ENCODE data around the gene SH3BGRL.
A peak's percentile ranks its signal among the peaks of the same experiment; 100 is the strongest.

The SH3BGRL gene

GRCh38 chrX:81201671-81202455 is at the start of gene SH3BGRL, which contains the start of gene HMGN5:
SH3BGRL (plus strand) TSS chrX:81202102; CDS start chrX:81202201, 99 bp downstream.
HMGN5 (minus strand) TSS chrX:81201913; CDS start chrX:81121549, 80,364 bp downstream.
- peak within 1 kb of the TSS; percentile 67 for H3K4me3 ChIP-seq (ENCODE audit: low read depth, low read length)
- peak; percentile 69 for DNase-seq (ENCODE audit: low read depth)

DNA sequence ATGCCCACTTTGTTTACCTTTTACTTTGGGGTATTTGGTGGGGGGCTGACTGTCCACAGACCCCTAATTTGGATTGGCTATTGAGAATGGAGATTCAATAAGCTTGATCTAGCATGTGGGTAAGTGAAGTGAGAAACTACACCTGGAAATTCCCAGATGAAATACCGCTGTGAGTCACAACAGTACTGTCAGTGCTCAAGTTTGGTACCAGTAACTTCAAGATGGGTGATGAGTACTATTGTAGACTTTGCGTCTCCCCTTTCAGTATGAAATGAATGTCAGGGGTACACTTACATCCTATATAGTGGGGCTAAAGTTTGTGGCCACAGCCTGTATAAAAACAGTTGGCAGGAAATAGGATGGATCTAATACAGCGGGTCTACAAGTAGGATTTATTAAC is 33.5 kb upstream of the SH3BGRL start:
- DNase-seq (ENCODE audit: low read depth) = no peak
- no peak overlapping the region for H3K4me3 ChIP-seq (ENCODE audit: low read depth, low read length)

DNA sequence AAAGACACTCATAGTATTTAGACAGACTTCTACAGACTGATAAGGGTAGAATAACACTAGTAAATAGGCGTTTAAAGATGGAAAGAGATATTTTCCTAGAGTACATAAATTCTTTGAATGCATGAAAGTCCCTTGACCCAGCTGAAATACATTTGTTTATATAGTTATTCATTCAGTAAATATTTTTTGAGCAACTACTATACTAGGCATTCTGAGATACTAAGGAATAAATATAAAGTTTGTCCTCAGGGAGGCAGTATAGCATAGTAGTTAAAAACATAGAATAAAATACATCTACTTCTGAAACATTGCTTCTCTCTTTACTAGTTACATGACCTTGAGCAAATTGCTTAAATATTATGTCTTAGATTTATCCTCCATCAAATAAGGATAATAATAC is 27.6 kb upstream of the SH3BGRL start:
- no peak overlapping the region for H3K4me3 ChIP-seq (ENCODE audit: low read depth, low read length)
- no peak for DNase-seq (ENCODE audit: low read depth)

DNA sequence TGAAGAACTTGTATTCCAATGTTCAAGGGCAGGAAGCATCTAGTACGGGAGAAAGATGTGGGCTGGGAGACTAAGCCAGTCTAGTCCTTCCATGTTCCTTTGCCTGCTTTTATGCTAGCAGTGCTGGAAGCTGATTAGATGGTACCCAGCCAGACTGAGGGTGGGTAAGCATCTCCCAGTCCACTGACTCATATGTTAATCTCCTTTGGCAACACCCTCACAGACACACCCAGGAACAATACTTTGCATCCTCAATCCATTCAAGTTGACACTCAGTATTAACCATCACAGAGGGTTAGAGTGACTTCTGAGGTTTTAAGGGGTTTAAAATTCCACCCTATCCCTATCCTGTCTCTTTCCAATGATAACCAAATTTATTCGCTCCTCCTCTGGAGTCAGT is 6.6 kb upstream of the SH3BGRL start:
- H3K4me3 ChIP-seq (ENCODE audit: low read depth, low read length) = no peak overlapping the region
- no peak for DNase-seq (ENCODE audit: low read depth)

DNA sequence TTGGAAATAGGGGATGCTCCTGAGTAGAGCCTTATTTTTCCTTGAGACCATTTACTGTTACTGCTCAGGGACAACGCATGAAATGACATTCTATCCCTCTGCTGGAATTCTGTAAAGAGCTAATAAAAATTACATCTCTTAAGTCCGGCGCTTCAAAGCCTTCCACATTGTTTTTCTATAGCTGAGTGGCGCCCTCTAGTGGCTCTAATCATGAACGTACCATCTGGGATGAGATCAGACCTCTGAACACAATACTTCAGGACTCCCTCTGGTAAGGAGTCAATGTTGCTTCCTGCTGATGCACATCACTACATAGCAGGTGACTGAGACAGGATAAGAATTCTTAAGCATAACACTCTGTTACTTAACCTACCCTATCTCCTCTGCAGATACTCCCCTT is 6.2 kb upstream of the SH3BGRL start:
- no peak for DNase-seq (ENCODE audit: low read depth)
- no peak overlapping the region for H3K4me3 ChIP-seq (ENCODE audit: low read depth, low read length)

- DNase-seq (ENCODE audit: low read depth) = no peak
- H3K4me3 ChIP-seq (ENCODE audit: low read depth, low read length) = peak overlapping the region; percentile 67
Observed at GRCh38 chrX:81201071-81201470, 831 bp upstream of the SH3BGRL start.

GRCh38 chrX:81202456-81202819 is 536 bp downstream of the SH3BGRL start:
- peak overlapping the region; percentile 67 for H3K4me3 ChIP-seq (ENCODE audit: low read depth, low read length)
- no peak for DNase-seq (ENCODE audit: low read depth)

DNA sequence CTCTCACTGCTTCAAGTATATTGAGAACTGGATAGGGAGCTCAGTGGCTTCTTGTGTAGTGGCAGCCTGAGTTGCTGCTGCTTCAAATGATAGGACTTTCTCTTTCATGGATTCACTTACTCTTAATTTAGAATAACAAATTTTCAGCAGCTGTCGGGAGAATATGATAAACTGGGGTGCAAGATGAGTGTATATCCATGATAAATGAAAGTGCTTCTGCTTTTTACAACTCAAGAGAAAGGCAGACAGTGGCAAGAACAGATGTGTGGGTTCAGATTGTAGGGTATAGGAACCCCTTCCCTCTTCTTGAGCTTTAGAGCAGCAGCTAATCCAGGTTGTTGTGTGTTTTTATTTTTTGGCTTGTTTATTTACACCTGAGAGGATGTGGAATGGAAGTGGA is 1.0 kb downstream of the SH3BGRL start:
- no peak for DNase-seq (ENCODE audit: low read depth)
- peak overlapping the region; percentile 67 for H3K4me3 ChIP-seq (ENCODE audit: low read depth, low read length)

DNA sequence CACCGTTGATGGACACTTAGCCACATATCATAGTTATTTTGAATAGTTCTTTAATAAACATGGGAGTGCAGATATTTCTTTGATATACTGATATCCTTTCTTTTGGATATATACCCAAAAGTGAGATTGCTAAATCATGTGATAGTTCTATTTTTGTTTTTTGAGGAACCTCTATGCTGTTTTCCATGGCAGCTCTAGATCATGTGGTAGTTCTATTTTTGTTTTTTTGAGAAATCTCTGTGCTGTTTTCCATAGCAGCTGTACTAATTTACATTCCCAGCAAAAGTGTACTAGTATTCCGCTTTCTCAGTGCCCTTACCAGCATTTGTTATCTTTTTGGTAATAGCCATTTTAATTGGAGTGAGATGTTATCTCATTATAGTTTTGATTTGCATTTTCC is 3.6 kb downstream of the SH3BGRL start:
- no peak overlapping the region for H3K4me3 ChIP-seq (ENCODE audit: low read depth, low read length)
- DNase-seq (ENCODE audit: low read depth) = no peak

DNA sequence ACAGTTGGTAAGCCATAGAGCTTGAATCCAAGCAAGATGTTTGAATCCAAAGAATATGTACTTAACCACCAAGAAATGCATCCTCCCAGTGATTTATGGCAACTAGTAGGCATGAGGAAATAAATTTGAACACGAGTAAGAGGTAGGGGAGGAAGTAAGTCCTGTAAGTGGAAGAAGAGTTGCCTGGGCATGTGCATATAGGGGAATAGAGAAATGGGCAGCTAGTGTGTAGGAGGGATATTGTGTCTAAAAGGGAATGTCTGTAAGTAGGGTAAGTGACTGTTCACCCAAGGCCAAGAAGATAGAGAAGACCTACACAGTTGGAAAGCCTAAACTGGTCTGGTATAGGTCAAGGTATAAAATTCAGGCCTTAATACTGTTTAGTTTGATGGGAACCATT is 4.6 kb downstream of the SH3BGRL start:
- DNase-seq (ENCODE audit: low read depth) = no peak
- H3K4me3 ChIP-seq (ENCODE audit: low read depth, low read length) = no peak overlapping the region

DNA sequence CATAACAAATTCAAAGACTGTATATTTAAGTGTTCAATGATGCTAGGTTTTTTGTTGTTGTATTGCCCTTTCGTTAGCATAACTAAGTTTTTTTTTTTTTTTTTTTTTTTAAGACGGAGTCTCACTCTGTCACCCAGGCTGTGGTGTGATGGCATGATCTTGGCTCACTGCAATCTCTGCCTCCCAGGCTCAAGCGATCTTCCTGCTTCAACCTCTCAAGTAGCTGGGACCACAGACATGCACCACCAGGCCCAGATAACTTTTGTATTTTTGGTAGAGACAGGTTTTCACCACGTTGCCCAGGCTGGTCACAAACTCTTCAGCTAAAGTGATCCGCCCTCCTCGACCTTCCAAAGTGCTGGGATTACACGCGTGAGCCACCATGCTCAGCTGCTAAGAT is 7.0 kb downstream of the SH3BGRL start:
- DNase-seq (ENCODE audit: low read depth) = no peak

DNA sequence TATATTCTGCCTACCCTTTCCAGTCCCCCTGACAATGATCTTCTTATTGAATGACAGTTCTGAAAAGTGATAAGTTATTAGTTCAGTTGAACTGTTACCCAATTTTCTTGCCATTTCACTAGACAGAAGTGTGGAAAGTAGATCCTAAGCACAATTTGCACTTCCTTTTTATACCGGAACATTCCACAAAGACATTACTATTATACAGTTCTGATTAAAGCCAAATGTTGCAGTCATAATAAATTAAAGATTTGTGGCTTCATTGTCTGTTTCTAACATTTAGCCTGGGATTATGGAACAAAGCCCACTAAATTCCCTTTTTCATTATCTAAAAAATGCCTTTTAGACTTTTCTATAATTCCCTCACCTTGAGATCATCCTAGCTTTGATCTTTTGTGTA is 13.8 kb downstream of the SH3BGRL start:
- DNase-seq (ENCODE audit: low read depth) = no peak
- H3K4me3 ChIP-seq (ENCODE audit: low read depth, low read length) = no peak overlapping the region

More for the DNA sequence above, 7.0 kb downstream of the SH3BGRL start:
- H3K4me3 ChIP-seq (ENCODE audit: low read depth, low read length) = no peak overlapping the region

GRCh38 chrX:81229229-81229628 is 27.3 kb downstream of the SH3BGRL start:
- H3K4me3 ChIP-seq (ENCODE audit: low read depth, low read length) = no peak overlapping the region
- no peak for DNase-seq (ENCODE audit: low read depth)

DNA sequence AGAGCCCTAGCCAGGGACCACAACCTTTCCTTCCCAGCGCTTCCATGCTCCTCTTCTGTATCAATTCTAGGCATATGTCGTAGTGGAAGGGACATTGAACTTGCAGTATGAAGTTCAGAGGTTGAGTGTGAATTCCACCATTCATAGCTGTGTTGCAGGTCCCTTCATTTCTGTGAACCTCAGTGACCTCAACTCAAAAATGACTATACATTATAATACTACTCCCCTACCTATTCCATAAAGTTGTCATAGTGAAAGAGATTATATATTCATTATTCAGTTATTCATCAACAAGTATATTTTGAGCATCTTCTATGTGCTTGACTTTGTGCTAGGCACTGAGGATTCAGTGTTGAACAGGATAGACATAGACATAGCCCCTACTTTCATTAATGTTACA is 28.0 kb downstream of the SH3BGRL start:
- no peak for DNase-seq (ENCODE audit: low read depth)
- H3K4me3 ChIP-seq (ENCODE audit: low read depth, low read length) = no peak overlapping the region

GRCh38 chrX:81231476-81231875 is 29.6 kb downstream of the SH3BGRL start:
- no peak for DNase-seq (ENCODE audit: low read depth)
- H3K4me3 ChIP-seq (ENCODE audit: low read depth, low read length) = no peak overlapping the region

DNA sequence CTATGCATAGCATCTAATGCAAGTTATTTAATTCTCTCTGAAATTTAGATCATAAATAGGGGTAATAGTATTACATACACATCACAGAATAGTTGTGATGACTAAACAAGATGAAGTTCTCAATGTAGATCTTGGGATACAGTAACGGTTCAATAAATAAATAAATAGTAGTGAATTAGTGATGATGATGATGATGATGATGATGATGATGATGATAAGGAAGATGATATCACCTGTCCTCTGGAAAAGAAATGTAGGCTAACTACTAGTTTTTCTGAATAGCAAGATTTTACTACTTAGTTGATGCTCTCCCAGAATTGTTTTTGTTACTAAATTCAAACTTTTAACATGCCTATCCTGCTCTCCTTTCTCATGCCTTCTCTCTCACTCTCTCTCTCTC is 30.3 kb downstream of the SH3BGRL start:
- DNase-seq (ENCODE audit: low read depth) = no peak
- H3K4me3 ChIP-seq (ENCODE audit: low read depth, low read length) = no peak overlapping the region

- H3K4me3 ChIP-seq (ENCODE audit: low read depth, low read length) = no peak overlapping the region
- no peak for DNase-seq (ENCODE audit: low read depth)
Observed at GRCh38 chrX:81237516-81237915, 35.6 kb downstream of the SH3BGRL start.

DNA sequence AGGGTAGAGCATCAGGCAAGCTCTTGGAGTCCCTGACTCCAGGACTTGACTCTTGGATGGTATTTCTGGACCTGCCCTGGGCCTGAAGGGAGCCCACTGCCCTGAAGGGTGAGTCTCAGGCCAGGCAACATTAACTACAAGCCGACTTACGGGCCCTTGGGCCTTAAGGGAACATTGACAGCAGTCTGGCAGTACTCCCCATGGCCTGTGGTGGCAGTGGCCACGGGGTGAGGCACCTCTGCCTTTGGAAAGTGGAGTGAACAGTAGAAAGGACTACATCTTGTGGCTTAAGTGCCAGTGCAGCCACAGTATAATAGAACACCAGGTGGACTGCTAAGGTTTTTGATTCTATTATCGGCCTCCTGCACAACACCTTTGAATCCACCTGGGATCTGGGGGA is 36.3 kb downstream of the SH3BGRL start:
- no peak for DNase-seq (ENCODE audit: low read depth)

DNA sequence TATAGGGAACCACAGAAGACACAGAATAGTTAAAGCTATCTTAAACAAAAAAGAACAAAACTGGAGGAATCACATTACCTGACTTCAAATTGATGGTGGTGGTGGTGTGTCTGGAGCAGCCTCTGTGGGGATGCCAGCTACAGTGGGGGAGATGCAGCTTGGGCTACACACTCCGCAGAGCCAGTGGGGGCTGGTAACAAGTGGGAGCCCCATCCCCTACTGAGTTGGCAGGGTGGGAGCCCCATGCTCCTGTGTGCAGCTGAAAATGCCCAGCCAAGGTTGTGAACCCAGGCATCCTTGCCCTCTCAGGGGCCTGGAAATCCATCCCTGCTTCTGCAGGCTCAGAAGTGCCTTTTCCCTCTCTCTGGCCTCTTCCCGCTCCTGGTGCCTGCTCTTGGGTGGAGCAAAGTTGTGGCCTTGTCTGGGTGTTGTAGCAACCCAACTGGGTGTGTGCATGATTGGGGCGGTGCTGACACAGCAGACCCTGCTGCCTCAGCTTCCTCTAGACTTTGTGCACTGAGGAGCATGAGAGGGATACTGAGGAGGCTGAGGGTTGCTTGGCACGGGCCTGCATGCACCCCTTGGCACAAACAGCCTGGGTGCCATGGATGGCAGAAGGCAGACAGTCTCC is 38.9 kb downstream of the SH3BGRL start:
- DNase-seq (ENCODE audit: low read depth) = no peak
- no peak overlapping the region for H3K4me3 ChIP-seq (ENCODE audit: low read depth, low read length)

More for the DNA sequence above, 36.3 kb downstream of the SH3BGRL start:
- no peak overlapping the region for H3K4me3 ChIP-seq (ENCODE audit: low read depth, low read length)

- DNase-seq (ENCODE audit: low read depth) = no peak
- no peak overlapping the region for H3K4me3 ChIP-seq (ENCODE audit: low read depth, low read length)
Observed at GRCh38 chrX:81241753-81242152, 39.9 kb downstream of the SH3BGRL start.

GRCh38 chrX:81255876-81256275 is 54.0 kb downstream of the SH3BGRL start:
- DNase-seq (ENCODE audit: low read depth) = no peak
- no peak overlapping the region for H3K4me3 ChIP-seq (ENCODE audit: low read depth, low read length)
